Stimulated activated CD4-positive, alpha-beta T cell treated with anti-CD3 and anti-CD28 coated beads, Interleukin-4, amount 100 ng/mL, for 4 hours (primary cell): ENCODE data around the gene PZP.
"Not testable (repeated sequence)": the region's sequence is repeated elsewhere in the genome, so short reads cannot be mapped to it uniquely, and the experiment has no call there.

Source experiments
- DNase-seq, 2 experiments: peaks; one replicate each; pipeline ENCODE4 v3.0.0-alpha.2; 2020

PZP gene

DNA sequence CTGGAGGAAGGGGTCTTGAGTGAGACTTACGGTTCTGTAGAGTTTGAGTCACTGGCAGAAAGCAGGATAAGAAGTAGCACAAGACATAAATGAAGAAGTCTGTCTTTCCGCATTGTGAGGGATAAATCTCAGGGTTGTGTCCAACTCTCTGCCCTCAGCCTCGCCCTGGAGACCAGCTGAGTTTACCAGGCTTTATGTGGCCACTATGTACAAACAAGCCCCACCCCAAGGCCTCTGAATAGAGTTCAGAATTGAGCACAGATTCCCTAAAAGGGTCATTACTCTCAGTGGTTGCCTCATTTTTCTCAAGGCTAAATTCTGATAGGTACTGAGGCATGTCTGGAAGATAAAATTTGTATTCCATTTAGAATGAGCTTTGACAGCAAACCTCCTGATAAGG is at the start of gene PZP:
Gene PZP, minus strand, starts transcription at position 167 of the 400 bp plus-strand sequence. Its CDS starts 54 bp downstream, at position 113.
- DNase-seq: no peak

GRCh38 chr12:9256758-9257405 is 48.7 kb upstream of the PZP start:
- DNase-seq: no peak

DNA sequence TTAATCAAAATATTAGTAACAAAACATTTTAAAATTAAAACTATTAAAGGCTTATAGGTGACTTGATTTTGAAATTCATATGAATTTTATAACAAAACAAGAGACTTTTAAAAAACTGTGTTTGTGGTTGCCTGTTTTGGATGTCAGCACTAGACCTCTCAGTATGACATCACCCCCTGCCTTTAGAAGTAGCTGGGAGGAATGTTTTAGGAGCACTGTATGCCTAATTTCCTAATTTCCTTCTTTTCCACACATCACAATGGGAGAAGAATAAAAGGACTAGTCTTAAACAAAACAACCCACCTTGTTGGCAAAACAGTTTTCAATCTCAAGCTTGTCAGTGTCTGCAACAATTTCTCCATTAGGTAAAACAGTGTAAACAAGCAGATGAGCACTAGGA is 48.1 kb upstream of the PZP start:
- DNase-seq: no peak

- no peak for DNase-seq
Observed at GRCh38 chr12:9255837-9256236, 47.6 kb upstream of the PZP start.

DNA sequence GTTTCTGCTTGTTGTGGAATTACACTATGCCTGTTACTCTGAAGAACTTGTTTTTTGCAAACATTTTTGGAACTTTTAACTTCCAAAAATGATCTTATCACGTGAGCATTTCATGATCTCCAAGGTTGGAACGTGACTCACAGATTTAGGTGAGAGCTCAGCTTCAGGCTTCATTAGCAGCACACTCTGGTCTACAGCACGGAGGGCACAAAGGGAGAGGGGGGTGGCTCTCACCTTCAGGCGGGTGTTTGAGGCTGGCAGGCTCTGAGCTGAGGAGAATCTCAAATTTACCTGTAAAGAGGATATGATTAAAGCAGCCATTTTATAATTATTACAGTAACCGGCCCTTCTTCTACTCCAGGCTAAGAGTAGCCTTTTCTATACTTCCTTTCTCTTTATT is 45.3 kb upstream of the PZP start:
- DNase-seq: no peak

GRCh38 chr12:9252791-9253190 is 44.6 kb upstream of the PZP start:
- DNase-seq: not testable (repeated sequence)

DNA sequence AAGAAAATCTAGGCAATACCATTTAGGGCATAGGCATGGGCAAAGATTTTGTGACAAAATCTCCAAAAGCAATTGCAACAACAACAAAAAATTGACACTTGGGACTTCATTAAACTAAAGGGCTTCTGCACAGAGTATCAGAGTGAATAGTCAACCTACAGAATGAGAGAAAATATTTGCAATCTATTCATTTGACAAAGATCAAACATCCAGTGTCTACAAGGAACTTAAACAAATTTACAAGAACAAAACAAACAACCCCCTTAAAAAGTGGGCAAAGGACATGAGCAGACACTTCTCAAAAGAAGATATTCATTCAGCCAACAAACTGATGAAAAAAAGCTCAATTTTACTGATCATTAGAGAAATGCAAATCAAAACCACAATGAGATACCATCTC is 44.1 kb upstream of the PZP start:
- no peak for DNase-seq

DNA sequence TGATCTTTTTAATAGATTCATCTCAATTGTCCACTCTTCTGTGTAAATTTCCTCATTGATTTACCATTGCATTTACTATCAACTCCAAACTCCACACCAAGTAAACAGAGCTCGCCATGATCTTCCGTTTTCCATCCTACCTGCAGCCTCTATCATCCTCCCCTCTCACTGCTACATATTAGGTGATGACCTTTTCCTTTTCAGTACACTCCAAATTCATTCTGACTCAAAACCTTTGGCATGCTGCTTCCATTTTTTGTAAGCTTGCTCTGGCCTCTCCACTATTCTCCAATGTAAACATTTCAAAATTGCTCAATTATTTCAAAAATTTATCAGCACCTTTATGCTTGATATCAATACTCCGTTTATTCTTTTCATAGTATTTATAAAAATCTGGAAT is 40.2 kb upstream of the PZP start:
- DNase-seq: no peak

DNA sequence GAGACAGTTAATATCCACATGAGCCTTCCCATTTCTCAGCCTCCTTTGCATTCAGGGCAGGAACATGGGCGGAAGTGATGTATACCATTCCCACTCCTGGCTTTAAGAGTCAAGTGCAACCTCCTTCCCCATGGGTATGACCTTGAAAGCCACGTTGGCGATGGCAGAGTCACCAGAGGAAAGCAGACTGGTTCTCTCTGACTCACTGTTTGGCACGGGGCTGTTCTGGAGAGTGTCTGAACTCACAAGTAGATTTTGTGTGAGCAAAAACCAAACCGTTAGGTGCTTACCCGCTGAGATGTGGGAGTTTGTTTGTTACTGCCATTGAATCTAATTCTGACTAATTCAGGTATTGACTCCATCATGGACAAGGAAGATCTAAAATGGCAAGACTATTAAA is 36.7 kb upstream of the PZP start:
- DNase-seq: peak in 1 of 2 experiments; percentile 34

DNA sequence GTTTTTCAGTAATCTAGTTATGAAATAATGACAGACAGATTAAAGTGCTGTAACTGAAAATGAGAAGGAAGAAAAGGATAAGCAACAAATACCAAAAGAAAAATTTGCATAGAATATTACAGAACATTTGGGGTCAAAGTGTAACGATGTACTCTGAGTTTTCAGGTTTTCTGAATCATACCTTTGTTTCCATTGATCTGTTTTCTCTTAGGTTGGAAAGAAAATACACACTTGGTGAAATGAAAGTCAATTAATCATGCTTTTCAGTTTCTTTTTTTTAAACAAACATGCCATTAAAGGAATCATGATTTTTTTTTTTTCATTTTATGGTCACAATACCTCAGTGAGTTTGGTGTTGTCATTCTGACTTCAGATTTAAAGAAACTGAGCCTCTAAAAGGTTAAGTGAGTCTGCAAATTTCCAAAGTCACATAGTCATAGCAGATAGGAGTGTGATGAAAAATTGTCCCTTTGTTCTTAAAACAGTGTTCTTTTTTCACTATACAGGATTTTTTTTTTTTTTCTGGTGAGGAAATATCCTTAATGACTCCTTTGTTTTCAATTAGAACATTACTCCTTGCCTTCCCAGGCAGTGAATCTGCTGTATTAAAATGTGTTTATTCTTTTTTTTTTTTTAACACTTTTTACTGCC is 35.9 kb upstream of the PZP start:
- DNase-seq: no peak

DNA sequence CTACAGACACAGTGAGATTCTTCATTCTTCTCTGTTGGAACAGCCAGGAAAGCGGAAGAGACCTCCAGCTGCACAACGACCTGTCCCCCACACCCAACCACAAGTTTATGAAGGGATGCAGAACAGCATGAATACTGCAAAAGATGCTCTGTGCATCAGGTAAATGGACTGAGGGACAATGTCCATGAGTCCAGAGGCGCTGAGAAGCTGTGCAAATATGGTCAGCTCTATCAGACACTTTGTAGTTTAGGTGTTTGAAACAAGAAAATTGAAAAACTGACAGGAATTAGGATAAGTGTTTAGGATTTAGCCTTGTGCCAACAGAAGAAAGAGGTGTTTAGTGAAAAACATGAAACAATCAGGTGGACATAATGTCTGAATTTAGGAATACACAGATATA is 33.1 kb upstream of the PZP start:
- DNase-seq: no peak

- no peak for DNase-seq
Observed at GRCh38 chr12:9240776-9241175, 32.6 kb upstream of the PZP start.

- peak; percentile 8 to 19 for DNase-seq
Observed at GRCh38 chr12:9240004-9240635, 31.9 kb upstream of the PZP start.

DNA sequence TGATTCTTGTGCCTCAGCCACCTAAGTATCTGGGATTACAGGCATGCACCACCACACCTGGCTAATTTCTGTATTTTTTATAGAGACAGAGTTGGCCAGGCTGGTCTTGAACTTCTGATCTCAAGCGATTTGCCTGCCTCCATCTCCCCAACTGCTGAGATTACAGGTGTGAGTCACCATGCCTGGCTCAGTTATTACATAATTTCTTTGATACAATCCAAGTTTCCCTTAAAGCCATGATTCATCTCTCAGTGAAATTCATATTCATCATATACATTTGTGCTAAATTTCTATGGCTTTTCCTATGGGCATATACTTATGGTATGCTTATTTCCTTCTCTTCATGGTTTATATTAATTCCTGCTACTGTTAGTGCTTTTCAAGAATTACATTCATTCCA is 29.1 kb upstream of the PZP start:
- DNase-seq: no peak

GRCh38 chr12:9235519-9235918 is 27.3 kb upstream of the PZP start:
- DNase-seq: no peak

- no peak for DNase-seq
Observed at GRCh38 chr12:9227950-9228349, 19.8 kb upstream of the PZP start.

GRCh38 chr12:9223830-9224229 is 15.6 kb upstream of the PZP start:
- no peak for DNase-seq

GRCh38 chr12:9221483-9221882 is 13.3 kb upstream of the PZP start:
- no peak for DNase-seq

DNA sequence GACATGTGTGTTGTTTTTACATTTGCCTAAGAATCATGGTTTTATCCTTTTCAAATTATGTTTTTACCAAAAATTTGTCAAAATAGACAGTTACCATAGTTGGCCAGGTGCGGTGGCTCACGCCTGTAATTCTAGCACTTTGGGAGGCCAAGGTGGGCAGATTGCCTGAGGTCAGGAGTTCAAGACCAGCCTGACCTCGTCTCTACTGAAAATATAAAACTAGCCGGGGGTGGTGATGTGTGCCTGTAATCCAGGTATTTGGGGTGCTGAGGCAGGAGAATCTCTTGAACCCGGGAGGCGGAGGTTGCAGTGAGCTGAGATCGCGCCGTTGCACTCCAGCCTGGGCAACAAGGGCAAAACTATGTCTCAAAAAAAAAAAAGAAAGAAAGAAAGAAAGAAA is 12.8 kb upstream of the PZP start:
- DNase-seq: not testable (repeated sequence)

DNA sequence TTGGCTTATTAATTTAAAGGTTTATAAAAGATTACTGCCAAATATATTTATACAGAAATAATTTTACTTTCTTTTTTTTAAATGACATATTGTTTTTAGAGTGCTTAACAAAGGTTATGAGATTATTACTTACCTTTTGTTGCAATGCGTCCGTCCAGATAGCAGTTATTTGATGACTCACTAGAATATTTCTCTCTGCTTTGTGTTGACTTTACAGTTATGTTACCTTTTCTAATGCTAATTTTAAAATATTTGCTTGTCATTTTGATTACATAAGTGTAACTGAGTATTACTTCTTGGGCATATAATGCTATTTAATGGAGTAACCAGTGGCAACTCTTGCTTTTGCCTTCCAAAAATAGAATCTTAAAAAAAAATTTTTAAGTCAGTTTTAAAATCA is 6.3 kb upstream of the PZP start:
- no peak for DNase-seq

GRCh38 chr12:9211687-9212086 is 3.5 kb upstream of the PZP start:
- DNase-seq: no peak

DNA sequence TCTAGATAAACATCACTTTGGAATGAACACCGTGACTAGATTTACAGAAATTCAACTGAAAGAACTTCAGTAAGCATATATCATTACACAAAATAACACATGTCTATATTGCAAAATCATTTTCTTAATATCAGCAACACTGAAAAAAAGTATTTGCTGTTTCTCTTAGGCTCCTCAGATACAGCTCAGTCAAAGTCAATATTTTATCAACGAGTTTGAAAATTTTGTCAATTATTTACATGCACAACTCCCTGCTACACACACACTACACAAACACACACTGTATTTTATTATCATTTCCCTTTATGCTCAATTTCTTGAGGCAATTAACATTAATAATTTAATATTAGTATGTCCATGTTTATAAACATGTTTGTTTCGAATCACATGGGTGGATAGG is 3.8 kb downstream of the PZP start:
- no peak for DNase-seq

DNA sequence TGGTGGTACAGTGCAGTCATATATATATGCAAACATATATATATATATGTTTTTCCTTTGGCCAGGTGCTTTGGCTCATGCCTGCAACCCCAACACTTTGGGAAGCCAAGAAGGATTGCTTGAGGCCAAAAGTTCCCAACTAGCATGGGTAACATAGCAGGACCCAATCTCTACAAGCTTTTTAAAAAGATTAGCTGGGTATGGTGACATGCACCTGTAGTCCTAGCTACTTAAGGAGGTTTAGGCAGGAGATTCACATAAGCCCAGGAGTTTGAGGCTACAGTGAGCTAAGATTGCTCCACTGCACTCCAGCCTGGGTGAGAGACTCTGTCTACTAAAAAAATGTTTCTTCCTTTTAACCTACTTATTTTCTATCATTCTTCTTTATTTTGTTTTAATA is 10.2 kb downstream of the PZP start:
- no peak for DNase-seq

- DNase-seq: no peak
Observed at GRCh38 chr12:9184276-9184675, 23.9 kb downstream of the PZP start.

GRCh38 chr12:9180810-9181209 is 27.4 kb downstream of the PZP start:
- DNase-seq: no peak
